Peyer's patch (tissue), 4 donors: ENCODE results near the gene TCF12.

ENCODE experiments used
- CTCF ChIP-seq, 6 experiments: fragments of 450-650 bp in 4 of 6; fragments of 200-600 bp in 2 of 6; sonication (generic) in 1 of 6; IDR thresholded peaks; one replicate each; pipeline ENCODE4 v1.5.1; 2017 to 2019; ENCODE audit warnings: antibody characterized with exemption in 6 of 6, mild to moderate bottlenecking in 3 of 6, moderate library complexity in 1 of 6
- POLR2A ChIP-seq, 2 donors: fragments of 450-650 bp; IDR thresholded peaks; one replicate each; pipeline ENCODE4 v1.5.1; 2017; ENCODE audit warnings: antibody characterized with exemption in 2 of 2, mild to moderate bottlenecking in 2 of 2, moderate library complexity in 2 of 2

GRCh38 chr15:57165992-57166391 lies 247.5 kb downstream of the TCF12 start:
- TF ChIP-seq CTCF (IDR thresholded peaks at IDR 0.05) (no peak), POLR2A (IDR thresholded peaks at IDR 0.05) (no peak)
